Right lobe of liver (tissue), 4 donors: ENCODE results near the gene EFHD2.

Experiments used
- CTCF ChIP-seq, 4 donors: fragments of 200-600 bp in 3 of 4; fragments of 450-650 bp in 1 of 4; IDR thresholded peaks; one replicate each; pipeline versions ENCODE4 v1.5.1 to v1.8.0; 2016 to 2022; ENCODE audit warnings: antibody characterized with exemption in 4 of 4, mild to moderate bottlenecking in 2 of 4
- POLR2A ChIP-seq: fragments of 450-650 bp; IDR thresholded peaks from one replicate; pipeline ENCODE4 v1.6.1; 2017; ENCODE audit warnings: antibody characterized with exemption, mild to moderate bottlenecking
- donor health status: DM: no; HTN: no; CAD: no.
- donor health status: DM: no; HTN: no; CAD: no.
- donor health status: DM: no; HTN: yes; CAD: no.

- TF ChIP-seq CTCF (IDR thresholded peaks at IDR 0.05), result no peak
- TF ChIP-seq POLR2A, result no peak
Observed at GRCh38 chr1:15449567-15449966, 39.9 kb downstream of the EFHD2 start.
